HG03521 (cell line): ENCODE results near the gene ZDHHC11.
"Not testable (repeated sequence)": the region's sequence is repeated elsewhere in the genome, so short reads cannot be mapped to it uniquely, and the experiment has no call there.

ENCODE experiments used
- ATAC-seq: cut with Tn5 transposase; IDR thresholded peaks from one replicate; pipeline ENCODE4 v1.9.1; 2021; ENCODE audit warnings: mild to moderate bottlenecking, moderate library complexity; ENCODE audit not compliant: unreplicated experiment

Gene ZDHHC11

GRCh38 chr5:778967-779366 is 71.8 kb downstream of the ZDHHC11 start:
- not testable (repeated sequence) for ATAC-seq

GRCh38 chr5:778421-778820 is 72.4 kb downstream of the ZDHHC11 start:
- ATAC-seq, result not testable (repeated sequence)

GRCh38 chr5:777756-778161 is 73.0 kb downstream of the ZDHHC11 start:
- no peak for ATAC-seq

GRCh38 chr5:776862-777711 is 73.7 kb downstream of the ZDHHC11 start:
- no peak for ATAC-seq

- no peak for ATAC-seq
These were observed 74.6 kb downstream of the ZDHHC11 start for GRCh38 chr5:775961-776861.

GRCh38 chr5:775595-775960 is 75.2 kb downstream of the ZDHHC11 start:
- not testable (repeated sequence) for ATAC-seq

- not testable (repeated sequence) for ATAC-seq
These were observed 75.8 kb downstream of the ZDHHC11 start for GRCh38 chr5:774854-775505.

GRCh38 chr5:774304-774703 is 76.5 kb downstream of the ZDHHC11 start:
- ATAC-seq, result not testable (repeated sequence)

GRCh38 chr5:773517-774264 is 77.1 kb downstream of the ZDHHC11 start:
- no peak for ATAC-seq

- not testable (repeated sequence) for ATAC-seq
These were observed 77.9 kb downstream of the ZDHHC11 start for GRCh38 chr5:772931-773330.

- ATAC-seq, result not testable (repeated sequence)
These were observed 78.3 kb downstream of the ZDHHC11 start for GRCh38 chr5:772547-772890.

- ATAC-seq, result not testable (repeated sequence)
These were observed 78.8 kb downstream of the ZDHHC11 start for GRCh38 chr5:771841-772546.

GRCh38 chr5:771087-771781 is 79.6 kb downstream of the ZDHHC11 start:
- ATAC-seq, result not testable (repeated sequence)

GRCh38 chr5:770585-770984 is 80.2 kb downstream of the ZDHHC11 start:
- ATAC-seq, result not testable (repeated sequence)

GRCh38 chr5:769485-770145 is 81.2 kb downstream of the ZDHHC11 start:
- not testable (repeated sequence) for ATAC-seq

- no peak for ATAC-seq
These were observed 83.9 kb downstream of the ZDHHC11 start for GRCh38 chr5:766666-767431.

- ATAC-seq, result no peak
These were observed 84.7 kb downstream of the ZDHHC11 start for GRCh38 chr5:765948-766631.
